ENCODE measurements around the gene LCN10. TPM values are rescaled to one million over a fixed set of nuclear protein-coding genes. Genes with fewer than 3 reads are reported as not detected.

Gene LCN10
- total and polyA plus RNA-seq, 2 of the 13 experiments (the other 11 are each of a cell fraction or from before 2014, with no cell fraction given), result 0.53 to 0.61 TPM

DNA sequence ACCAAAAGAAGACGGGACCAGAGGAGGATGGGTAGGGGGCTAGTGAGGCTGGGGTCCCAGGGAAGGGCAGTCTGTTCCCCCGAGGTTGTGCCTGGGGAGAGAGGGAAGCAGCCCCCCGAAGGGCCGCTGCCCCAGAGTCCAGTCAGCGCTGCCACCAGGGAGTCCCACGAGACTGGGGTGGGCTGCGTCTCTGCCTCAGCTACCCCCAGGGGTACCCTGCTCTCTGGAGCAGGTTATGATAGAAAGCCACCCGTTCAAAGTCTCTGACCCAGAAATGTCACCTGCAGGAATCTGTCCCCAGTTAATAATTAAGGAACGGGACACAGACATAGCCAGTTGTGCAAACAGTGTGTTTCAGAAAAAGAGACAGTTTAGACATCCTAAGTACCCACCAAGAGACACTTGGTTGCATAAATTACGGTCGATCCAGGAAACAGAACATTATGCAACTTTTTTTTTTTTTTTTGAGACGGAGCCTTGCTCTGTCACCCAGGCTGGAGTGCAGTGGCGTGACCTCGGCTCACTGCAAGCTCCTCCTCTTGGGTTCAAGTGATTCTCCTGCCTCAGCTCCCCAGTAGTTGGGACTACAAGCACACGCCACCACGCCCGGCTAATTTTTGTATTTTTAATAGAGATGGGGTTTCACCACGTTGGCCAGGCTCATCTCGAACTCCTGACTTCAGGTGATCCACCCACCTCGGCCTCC lies 44.8 kb downstream of the LCN10 start (continued):
- TF ChIP-seq NRL (CRISPR knock-in tag; IDR thresholded peaks at IDR 0.05; ENCODE audit: borderline replicate concordance) (no peak), ZBTB7A (CRISPR knock-in tag; IDR thresholded peaks at IDR 0.05) (no peak), ZNF317 (CRISPR knock-in tag; IDR thresholded peaks at IDR 0.05) (no peak), ZNF441 (CRISPR knock-in tag; IDR thresholded peaks at IDR 0.05; ENCODE audit: borderline replicate concordance) (peak; percentile 87), DNMT3B (CRISPR knock-in tag; conservative IDR thresholded peaks at IDR 0.05) (no peak), ZNF660 (CRISPR knock-in tag; IDR thresholded peaks at IDR 0.05; ENCODE audit: borderline replicate concordance, low read depth) (no peak), CBX5 (CRISPR knock-in tag; IDR thresholded peaks at IDR 0.05; ENCODE audit: borderline replicate concordance) (no peak), ZNF879 (CRISPR knock-in tag; IDR thresholded peaks at IDR 0.05) (no peak), ZNF614 (CRISPR knock-in tag; IDR thresholded peaks at IDR 0.05; ENCODE audit: borderline replicate concordance) (no peak), GPN1 (CRISPR knock-in tag; IDR thresholded peaks at IDR 0.05; ENCODE audit: borderline replicate concordance) (no peak), ZNF496 (CRISPR knock-in tag; IDR thresholded peaks at IDR 0.05; ENCODE audit: insufficient replicate concordance) (no peak), ADNP (CRISPR knock-in tag; IDR thresholded peaks at IDR 0.05) (no peak)
- TF ChIP-seq, protein P1, sequence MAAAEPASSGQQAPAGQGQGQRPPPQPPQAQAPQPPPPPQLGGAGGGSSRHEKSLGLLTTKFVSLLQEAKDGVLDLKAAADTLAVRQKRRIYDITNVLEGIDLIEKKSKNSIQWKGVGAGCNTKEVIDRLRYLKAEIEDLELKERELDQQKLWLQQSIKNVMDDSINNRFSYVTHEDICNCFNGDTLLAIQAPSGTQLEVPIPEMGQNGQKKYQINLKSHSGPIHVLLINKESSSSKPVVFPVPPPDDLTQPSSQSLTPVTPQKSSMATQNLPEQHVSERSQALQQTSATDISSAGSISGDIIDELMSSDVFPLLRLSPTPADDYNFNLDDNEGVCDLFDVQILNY (CRISPR knock-in tag; conservative IDR thresholded peaks at IDR 0.05), result no peak
- TF ChIP-seq, protein P2, sequence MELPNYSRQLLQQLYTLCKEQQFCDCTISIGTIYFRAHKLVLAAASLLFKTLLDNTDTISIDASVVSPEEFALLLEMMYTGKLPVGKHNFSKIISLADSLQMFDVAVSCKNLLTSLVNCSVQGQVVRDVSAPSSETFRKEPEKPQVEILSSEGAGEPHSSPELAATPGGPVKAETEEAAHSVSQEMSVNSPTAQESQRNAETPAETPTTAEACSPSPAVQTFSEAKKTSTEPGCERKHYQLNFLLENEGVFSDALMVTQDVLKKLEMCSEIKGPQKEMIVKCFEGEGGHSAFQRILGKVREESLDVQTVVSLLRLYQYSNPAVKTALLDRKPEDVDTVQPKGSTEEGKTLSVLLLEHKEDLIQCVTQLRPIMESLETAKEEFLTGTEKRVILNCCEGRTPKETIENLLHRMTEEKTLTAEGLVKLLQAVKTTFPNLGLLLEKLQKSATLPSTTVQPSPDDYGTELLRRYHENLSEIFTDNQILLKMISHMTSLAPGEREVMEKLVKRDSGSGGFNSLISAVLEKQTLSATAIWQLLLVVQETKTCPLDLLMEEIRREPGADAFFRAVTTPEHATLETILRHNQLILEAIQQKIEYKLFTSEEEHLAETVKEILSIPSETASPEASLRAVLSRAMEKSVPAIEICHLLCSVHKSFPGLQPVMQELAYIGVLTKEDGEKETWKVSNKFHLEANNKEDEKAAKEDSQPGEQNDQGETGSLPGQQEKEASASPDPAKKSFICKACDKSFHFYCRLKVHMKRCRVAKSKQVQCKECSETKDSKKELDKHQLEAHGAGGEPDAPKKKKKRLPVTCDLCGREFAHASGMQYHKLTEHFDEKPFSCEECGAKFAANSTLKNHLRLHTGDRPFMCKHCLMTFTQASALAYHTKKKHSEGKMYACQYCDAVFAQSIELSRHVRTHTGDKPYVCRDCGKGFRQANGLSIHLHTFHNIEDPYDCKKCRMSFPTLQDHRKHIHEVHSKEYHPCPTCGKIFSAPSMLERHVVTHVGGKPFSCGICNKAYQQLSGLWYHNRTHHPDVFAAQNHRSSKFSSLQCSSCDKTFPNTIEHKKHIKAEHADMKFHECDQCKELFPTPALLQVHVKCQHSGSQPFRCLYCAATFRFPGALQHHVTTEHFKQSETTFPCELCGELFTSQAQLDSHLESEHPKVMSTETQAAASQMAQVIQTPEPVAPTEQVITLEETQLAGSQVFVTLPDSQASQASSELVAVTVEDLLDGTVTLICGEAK (IDR thresholded peaks at IDR 0.05), result no peak
- TF ChIP-seq, protein P2 (CRISPR knock-in tag; IDR thresholded peaks at IDR 0.05), result no peak
- TF ChIP-seq, protein P3, sequence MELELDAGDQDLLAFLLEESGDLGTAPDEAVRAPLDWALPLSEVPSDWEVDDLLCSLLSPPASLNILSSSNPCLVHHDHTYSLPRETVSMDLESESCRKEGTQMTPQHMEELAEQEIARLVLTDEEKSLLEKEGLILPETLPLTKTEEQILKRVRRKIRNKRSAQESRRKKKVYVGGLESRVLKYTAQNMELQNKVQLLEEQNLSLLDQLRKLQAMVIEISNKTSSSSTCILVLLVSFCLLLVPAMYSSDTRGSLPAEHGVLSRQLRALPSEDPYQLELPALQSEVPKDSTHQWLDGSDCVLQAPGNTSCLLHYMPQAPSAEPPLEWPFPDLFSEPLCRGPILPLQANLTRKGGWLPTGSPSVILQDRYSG (CRISPR knock-in tag; IDR thresholded peaks at IDR 0.05), result no peak
- TF ChIP-seq, protein P4, sequence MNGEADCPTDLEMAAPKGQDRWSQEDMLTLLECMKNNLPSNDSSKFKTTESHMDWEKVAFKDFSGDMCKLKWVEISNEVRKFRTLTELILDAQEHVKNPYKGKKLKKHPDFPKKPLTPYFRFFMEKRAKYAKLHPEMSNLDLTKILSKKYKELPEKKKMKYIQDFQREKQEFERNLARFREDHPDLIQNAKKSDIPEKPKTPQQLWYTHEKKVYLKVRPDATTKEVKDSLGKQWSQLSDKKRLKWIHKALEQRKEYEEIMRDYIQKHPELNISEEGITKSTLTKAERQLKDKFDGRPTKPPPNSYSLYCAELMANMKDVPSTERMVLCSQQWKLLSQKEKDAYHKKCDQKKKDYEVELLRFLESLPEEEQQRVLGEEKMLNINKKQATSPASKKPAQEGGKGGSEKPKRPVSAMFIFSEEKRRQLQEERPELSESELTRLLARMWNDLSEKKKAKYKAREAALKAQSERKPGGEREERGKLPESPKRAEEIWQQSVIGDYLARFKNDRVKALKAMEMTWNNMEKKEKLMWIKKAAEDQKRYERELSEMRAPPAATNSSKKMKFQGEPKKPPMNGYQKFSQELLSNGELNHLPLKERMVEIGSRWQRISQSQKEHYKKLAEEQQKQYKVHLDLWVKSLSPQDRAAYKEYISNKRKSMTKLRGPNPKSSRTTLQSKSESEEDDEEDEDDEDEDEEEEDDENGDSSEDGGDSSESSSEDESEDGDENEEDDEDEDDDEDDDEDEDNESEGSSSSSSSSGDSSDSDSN (CRISPR knock-in tag; IDR thresholded peaks at IDR 0.05), result no peak
